Right lung (tissue), 5 donors: ENCODE measurements around the gene GK2. TPM values are rescaled to one million over a fixed set of nuclear protein-coding genes. Genes with fewer than 3 reads are reported as not detected.

ENCODE experiments used
- DNase-seq, 2 donors: peaks; one replicate each; pipeline ENCODE4 v3.0.0-alpha.2; 2013
- polyA plus RNA-seq, 5 donors: library from polyadenylated mRNA; unstranded; fragments of 120-200 nt; gene quantifications; one replicate each; pipeline versions ENCODE4 v1.2.1 to v1.2.3, GENCODE V29; 2013; ENCODE audit warnings: inconsistent platforms in 1 of 5, low replicate concordance in 1 of 5; ENCODE audit not compliant: insufficient read length in 5 of 5, insufficient read depth in 1 of 5

Gene GK2
- polyA plus RNA-seq, 5 donors, result not detected

DNA sequence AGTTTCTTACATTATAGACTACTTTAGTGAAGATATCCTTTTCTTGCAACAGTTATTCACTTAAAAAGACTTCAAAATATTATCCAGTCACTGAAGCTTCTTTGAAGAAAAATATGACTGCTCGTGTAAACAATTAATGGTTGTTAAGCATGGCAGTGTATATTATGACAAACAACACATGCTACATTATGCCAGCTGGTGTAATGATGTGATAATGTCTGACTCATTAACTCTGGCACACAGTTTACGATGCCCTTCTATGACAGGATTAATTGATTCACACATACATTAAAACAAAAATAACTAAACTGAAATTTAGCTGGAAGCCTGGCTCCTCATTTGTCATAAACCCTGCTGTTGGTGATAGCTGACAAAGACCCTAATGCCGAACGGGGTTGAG lies 22.4 kb downstream of the GK2 start:
- DNase-seq, result no peak

DNA sequence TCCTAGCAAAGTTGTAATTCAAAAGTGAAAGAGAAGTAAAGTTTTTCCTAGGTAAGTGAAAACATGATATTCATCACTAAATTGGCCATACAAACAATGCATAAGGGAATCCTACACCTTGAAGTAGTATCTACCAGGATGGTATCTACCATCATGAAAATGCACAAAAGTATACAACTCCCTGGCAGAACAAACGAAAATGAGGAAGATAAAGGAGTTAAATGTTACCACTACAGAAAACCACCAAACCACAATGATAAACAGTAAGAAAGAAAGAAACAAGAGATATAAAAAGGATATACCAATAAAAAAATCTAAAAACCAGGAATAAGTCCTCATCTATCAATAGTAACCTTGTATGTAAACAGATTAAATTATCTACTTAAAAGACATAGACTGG lies 26.9 kb downstream of the GK2 start:
- DNase-seq, result no peak

DNA sequence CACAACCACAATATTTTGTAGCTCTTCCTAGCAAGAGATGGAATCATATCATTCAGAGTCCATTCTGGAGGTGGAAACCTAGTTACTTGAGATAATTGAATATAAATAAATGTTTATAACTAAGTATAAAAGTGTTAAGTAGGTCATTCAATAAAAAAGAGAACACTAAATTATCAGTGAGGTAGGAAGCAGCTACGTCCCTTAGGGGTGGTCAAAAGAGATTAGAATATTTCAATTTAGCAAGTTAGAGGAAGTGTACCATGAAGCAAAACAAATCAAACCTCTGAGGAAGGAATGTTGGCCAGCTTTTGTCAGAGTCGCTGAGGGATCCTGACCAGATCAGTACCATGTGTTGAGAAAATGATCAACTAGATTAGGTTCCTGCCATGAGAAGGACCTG lies 38.0 kb downstream of the GK2 start:
- DNase-seq, result no peak

DNA sequence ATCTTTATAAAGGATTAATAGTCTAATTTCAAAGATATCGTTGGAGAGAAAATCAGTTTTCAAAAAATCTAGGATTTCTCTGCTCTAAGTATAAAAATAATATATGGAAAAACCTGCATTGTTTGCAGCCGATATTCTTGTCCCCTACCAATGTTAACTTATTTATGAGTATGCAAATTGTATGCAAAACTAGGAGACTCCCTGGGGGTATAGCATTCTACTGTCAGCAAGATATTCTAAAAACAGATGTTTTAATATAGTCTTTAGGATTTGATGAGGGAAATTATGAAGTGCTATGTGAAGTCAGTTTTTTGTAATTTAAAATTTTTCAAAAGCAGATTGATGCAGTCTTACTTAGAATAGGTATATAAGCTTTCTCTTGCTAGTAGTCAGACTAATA lies 40.9 kb downstream of the GK2 start:
- no peak for DNase-seq

DNA sequence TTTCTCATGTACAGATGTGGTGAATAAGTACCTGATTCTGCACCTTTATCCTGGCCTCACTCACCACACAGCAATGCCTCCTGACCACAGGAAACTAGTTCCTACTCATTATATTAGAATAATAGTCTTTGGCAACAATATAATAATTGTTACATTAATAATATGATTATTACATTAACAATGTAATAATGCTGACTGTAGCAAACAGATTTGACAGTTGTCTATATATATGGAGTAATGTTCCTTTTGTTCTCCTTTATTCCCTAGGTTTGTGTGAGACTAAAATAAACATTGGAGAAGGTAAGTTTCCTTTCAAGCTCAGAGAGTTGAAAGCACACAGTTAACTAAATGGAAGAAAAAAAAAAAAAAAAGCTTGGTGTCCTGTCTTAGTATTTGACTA lies 41.6 kb downstream of the GK2 start:
- DNase-seq, result no peak

DNA sequence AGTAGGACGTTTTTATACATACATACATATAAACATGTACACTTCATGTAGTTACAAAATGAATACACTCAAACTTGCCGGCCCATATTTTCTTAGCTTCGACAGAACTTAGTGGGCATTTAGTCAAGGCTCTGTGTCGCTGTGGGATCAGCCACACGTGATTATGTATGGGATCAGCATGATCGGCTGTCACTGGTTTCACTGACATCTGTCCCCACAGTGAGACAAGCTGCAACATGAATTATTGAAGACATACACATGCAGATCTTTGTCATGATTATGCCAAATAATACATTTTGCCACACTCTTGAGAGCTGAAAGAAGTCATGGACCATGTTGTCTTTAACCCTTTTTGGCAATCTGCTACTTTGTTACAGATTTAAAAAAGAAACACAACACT lies 44.0 kb downstream of the GK2 start:
- DNase-seq, result no peak

DNA sequence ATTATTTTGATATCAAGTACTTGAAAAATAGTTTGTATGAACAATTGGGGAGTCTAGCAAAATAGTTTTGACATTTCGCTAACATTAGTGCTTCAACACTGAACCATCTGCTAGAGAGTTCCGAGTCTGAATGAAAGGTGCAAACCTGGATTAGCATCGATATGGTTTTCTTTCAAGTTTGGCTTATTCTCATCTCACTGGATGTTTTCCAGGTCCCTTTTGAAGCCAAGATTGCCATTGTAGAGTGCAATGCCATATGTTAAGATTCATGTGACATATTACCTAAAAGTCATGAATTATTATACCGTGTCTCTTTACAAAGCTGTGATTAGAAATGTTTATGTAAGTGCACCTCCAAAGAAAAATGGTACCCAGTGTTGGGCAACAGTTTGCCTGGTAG lies 45.4 kb downstream of the GK2 start:
- DNase-seq, result no peak

DNA sequence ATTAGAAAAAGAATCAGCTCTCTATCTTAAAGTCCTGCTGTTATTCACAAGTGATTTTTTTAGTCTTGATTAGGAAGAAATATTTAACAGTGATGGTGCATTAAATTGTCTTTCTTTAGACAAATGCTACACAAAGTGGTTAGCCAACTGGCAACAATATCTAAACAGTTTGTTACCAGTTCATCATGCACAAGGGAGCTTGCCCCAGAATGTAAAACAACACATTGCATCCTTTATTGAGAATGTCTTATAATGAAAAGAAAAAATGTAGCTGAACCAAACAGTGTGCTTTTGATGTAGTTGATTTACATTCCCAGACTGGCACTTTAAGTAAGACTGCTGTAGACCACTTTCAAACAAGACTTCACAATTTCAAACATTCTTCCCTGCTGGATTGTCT lies 48.0 kb downstream of the GK2 start:
- peak; percentile 17 for DNase-seq

DNA sequence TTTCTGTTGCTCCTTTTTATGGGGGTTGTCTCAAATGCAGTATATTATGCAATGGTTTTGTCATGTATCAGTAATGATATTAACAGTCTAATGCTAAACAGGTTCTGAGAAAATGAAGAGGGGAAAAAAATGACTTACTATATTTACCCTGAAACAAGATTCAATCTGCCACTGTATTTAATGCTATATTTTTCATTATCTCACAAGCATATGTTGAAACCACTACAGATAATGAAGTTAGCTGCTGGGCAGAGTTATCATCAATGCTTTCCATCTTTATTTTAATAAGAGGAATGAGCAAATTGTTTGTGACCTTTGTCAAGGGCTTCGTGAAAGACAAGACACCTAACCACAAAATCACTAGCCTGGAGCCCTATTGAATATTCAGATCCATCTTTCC lies 49.6 kb downstream of the GK2 start:
- no peak for DNase-seq

DNA sequence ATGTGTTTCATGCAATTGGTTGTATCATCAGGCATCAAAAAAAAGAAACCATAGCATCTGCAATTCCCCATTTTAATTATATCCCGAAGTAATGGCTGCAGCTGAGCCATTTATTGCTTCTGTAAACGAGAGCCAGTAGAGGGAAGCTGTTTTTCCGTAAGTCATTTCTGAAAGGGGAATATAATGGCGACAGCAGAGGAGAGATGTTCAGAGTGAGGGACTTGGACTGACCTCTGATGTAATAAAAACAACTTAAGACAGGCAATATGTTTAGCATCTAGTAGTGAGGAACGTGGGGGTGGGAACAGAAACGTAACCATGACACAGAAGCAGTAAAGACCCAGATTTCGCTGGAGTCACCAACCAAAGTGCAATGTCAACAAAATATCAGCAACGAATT lies 50.7 kb downstream of the GK2 start:
- DNase-seq, result no peak

Other genes starting within 250 kb of the GK2 start
- not detected for gene NAA11, start 82.2 kb downstream of the GK2 start, polyA plus RNA-seq